ENCODE measurements around the gene PRKCZ. TPM values are rescaled to one million over a fixed set of nuclear protein-coding genes. Genes with fewer than 3 reads are reported as not detected.

PRKCZ gene
- total RNA-seq, 4 donors from 2014 or later, result 0.29 to 8.8 (median 3.9) TPM

DNA sequence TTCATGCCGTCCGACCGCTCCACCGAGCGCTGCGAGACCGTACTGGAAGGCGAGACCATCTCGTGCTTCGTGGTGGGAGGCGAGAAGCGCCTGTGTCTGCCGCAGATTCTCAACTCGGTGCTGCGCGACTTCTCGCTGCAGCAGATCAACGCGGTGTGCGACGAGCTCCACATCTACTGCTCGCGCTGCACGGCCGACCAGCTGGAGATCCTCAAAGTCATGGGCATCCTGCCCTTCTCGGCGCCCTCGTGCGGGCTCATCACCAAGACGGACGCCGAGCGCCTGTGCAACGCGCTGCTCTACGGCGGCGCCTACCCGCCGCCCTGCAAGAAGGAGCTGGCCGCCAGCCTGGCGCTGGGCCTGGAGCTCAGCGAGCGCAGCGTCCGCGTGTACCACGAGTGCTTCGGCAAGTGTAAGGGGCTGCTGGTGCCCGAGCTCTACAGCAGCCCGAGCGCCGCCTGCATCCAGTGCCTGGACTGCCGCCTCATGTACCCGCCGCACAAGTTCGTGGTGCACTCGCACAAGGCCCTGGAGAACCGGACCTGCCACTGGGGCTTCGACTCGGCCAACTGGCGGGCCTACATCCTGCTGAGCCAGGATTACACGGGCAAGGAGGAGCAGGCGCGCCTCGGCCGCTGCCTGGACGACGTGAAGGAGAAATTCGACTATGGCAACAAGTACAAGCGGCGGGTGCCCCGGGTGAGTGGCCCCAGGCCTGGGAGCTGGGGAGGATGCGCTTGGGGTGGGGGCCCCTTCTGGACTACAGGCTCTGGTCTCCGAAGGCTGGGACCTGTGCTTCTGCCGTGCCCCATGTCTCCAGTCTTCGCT is 179.0 kb downstream of the PRKCZ start:
- Histone ChIP-seq H3K27me3 (no peaks in the 10 kb centered on the region), H3K27ac (peak overlapping the region; percentile 83 to 91), H3K9me3 (no peaks in the 10 kb centered on the region), H3K4me3 (peak overlapping the region; percentile 51 to 53), H3K4me1 (peaks cover 0 to 22% of the 10 kb centered on the region in 2 donors), H3K36me3 (no peaks in the 10 kb centered on the region)
- DNase-seq, result peak; percentile 76 to 81
- TF ChIP-seq, protein P1, sequence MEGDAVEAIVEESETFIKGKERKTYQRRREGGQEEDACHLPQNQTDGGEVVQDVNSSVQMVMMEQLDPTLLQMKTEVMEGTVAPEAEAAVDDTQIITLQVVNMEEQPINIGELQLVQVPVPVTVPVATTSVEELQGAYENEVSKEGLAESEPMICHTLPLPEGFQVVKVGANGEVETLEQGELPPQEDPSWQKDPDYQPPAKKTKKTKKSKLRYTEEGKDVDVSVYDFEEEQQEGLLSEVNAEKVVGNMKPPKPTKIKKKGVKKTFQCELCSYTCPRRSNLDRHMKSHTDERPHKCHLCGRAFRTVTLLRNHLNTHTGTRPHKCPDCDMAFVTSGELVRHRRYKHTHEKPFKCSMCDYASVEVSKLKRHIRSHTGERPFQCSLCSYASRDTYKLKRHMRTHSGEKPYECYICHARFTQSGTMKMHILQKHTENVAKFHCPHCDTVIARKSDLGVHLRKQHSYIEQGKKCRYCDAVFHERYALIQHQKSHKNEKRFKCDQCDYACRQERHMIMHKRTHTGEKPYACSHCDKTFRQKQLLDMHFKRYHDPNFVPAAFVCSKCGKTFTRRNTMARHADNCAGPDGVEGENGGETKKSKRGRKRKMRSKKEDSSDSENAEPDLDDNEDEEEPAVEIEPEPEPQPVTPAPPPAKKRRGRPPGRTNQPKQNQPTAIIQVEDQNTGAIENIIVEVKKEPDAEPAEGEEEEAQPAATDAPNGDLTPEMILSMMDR (IDR thresholded peaks at IDR 0.05), result peak in 3 of 4 experiments; percentile 12 to 29 (median 26)
- peak in 1 of 2 donors; percentile 31 for TF ChIP-seq POLR2A (IDR thresholded peaks at IDR 0.05)
- intact Hi-C loops (cut with DNase I; ENCODE audit: low total_unique reads), result loop anchor here (2.0 kb wide), 1 partner anchor 78 kb away; no protein-coding TSS in a partner anchor

DNA sequence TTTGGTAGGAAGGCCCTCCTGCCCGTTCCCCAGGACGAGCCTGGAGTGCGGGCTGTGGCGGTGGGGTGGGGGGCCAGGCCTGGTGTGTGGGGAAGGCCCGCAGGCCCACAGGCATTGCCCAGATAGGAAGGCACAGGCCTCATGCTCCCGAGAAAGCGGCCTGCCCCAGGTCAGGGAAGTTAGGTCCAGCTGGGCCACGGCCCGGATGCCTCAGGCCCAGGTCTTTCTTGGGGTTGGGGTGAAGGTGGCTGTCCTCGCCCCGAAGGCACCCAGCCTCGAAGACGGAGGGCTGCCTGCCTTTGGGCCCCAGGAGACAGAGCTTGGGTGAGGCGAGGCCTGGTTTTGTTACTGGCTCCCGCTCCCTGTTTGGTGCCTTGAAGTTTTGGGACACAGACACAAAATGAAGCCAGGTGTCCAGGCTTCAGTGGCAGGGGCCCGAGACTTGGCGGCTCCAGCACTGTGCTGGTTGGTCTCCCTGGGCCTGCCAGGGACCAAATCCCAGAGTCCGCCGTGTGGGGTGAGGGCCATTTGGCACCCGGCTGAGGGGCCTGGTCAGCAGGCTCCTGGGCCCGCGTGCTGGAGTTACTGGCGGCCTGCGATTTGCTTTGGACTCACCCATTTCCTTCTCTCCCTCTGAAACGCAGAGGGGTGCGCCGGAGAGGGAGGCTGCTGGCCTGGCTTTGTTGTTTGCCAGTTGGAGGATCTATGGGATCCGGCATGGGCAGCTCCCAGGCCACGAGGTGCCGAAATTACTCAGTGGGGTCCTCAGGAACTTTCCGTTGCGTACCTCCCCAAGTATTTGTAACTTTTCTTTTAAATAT is 179.9 kb downstream of the PRKCZ start:
- peaks cover 1 to 28% of the 10 kb centered on the region in 2 donors for H3K4me1 ChIP-seq
- no peak for TF ChIP-seq POLR2A (IDR thresholded peaks at IDR 0.05)
- TF ChIP-seq, protein P1 (IDR thresholded peaks at IDR 0.05), result no peak
- H3K27ac ChIP-seq, result peak overlapping the region; percentile 83 to 91
- no peaks in the 10 kb centered on the region for H3K36me3 ChIP-seq
- H3K9me3 ChIP-seq, result no peaks in the 10 kb centered on the region
- H3K4me3 ChIP-seq, result peak overlapping the region; percentile 51 to 53
- intact Hi-C loops (cut with DNase I; ENCODE audit: low total_unique reads), result loop anchor here (2.0 kb wide), 1 partner anchor 77 kb away; no protein-coding TSS in a partner anchor
- H3K27me3 ChIP-seq, result no peaks in the 10 kb centered on the region
- DNase-seq, result peak; percentile 51 to 57

DNA sequence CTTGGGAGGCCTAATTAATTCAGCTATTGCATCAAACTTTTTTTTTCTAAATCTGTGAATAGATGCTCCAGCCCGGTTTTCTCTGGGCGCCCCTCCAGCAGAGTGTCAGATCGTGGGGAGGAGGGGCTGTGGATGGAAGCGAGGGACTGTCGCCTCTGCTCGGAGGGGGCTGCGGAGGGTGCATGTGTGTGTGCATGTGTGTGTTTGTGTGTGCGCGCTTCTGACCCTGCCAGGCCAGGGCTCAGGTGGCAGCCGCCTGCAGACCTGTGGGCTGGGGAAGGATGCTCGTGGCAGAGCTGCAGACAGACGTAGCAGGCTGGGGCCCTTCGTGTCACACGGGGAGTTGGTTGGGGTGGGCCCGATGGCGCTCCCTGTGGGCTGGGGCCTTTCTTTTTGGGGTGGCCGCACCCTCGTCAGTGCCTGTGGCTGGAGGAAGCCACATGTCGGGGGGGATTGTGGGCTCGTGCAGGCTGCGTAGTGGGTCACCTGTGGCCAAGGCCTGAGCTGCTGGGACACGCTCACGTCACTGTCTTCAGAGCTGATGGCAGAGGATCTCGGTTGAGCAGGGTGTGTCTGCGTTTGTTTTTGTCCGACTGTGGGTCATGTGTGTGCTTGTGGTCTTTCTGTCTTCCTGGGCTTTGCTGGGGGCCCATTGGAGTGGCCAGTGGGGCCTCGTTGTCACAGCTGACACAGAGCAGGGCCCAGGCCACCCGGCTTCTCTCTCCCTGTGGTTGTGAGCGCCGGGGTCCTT is 180.7 kb downstream of the PRKCZ start:
- H3K4me1 ChIP-seq, result peaks cover 9 to 36% of the 10 kb centered on the region in 2 donors
- H3K27ac ChIP-seq, result peak overlapping the region; percentile 83 to 91
- intact Hi-C loops (cut with DNase I; ENCODE audit: low total_unique reads), result no loop called here

DNA sequence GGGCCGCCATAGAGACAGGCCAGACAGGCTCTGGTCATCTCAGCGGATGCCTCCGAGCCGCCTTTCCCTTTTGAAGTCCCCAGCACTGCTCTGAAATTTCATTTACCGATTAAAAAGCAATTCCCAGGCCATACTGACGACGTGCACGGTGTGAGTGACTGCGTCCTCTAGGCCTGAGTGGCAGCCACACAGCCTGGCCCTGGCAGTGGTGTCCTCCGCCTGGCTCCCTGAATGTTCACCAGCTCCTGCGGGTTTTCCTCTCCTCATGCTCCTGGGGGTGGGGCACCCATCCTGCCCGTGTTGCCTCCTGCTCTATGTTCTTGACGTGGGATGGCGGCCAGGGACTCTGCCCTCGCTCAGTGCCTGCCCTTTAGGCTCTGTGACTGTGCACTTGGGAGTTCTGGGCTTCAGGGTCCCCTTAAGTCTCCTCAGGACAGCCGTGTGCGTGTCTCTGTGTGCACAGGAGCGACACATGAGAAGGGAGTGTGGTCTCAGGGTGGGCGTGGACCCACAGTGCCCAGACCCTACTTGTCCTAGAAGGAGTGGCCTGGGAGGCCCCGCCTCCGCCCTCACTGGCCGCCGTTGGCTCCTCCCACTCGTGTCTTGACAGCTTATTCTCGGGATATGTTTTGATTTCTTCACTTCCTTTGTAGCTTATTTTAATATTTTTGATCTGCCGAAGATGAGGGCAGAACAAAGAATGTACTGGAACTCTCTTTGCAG is 181.5 kb downstream of the PRKCZ start:
- peak; percentile 87 to 90 for DNase-seq
- H3K4me3 ChIP-seq, result peak overlapping the region; percentile 51 to 53
- peak overlapping the region; percentile 83 to 91 for H3K27ac ChIP-seq
- H3K4me1 ChIP-seq, result peaks cover 11 to 43% of the 10 kb centered on the region in 2 donors
- intact Hi-C loops (cut with DNase I; ENCODE audit: low total_unique reads), result no loop called here
- H3K9me3 ChIP-seq, result no peaks in the 10 kb centered on the region
- H3K27me3 ChIP-seq, result no peaks in the 10 kb centered on the region
- TF ChIP-seq POLR2A (IDR thresholded peaks at IDR 0.05), result peak; percentile 24 to 32
- TF ChIP-seq, protein P1 (IDR thresholded peaks at IDR 0.05), result no peak
- no peaks in the 10 kb centered on the region for H3K36me3 ChIP-seq

More for the DNA sequence above, 180.7 kb downstream of the PRKCZ start:
- Histone ChIP-seq H3K9me3 (no peaks in the 10 kb centered on the region), H3K4me3 (peak overlapping the region; percentile 51 to 53), H3K27me3 (no peaks in the 10 kb centered on the region), H3K36me3 (no peaks in the 10 kb centered on the region)
- TF ChIP-seq POLR2A (IDR thresholded peaks at IDR 0.05), result no peak
- TF ChIP-seq, protein P1 (IDR thresholded peaks at IDR 0.05), result no peak
- peak; percentile 55 to 58 for DNase-seq

Measured in uterus (tissue), 4 donors.